Activated CD8-positive, alpha-beta memory T cell treated with anti-CD3 and anti-CD28 coated beads for 4 hours (primary cell): Measurements from ENCODE around the gene CT47A7.
"Not testable (repeated sequence)": the region's sequence is repeated elsewhere in the genome, so short reads cannot be mapped to it uniquely, and the experiment has no call there.

Source experiments
- DNase-seq, 2 donors: peaks; one replicate each; pipeline ENCODE4 v3.0.0-alpha.2; 2020; ENCODE audit warnings: low read depth in 2 of 2

Gene CT47A7

GRCh38 chrX:120956500-120956899, at the start of gene CT47A7:
Gene CT47A7, minus strand, starts transcription at chrX:120956600. Its CDS starts 255 bp downstream, at chrX:120956345.
- not testable (repeated sequence) for DNase-seq

- DNase-seq, result no peak
These were observed 44.2 kb upstream of the CT47A7 start for GRCh38 chrX:121000589-121000988.

- no peak for DNase-seq
These were observed 43.0 kb upstream of the CT47A7 start for GRCh38 chrX:120999413-120999812.

GRCh38 chrX:120985660-120986059, 29.3 kb upstream of the CT47A7 start, which contains the start of gene CT47A1:
Gene CT47A1, minus strand, starts transcription at chrX:120985760. Its CDS starts 231 bp downstream, at chrX:120985529.
- DNase-seq, result not testable (repeated sequence)
